ENCODE data around the gene LRRC71.
A peak's percentile ranks its signal among the peaks of the same experiment; 100 is the strongest.

Gene LRRC71

GRCh38 chr1:156920233-156921052 is at the start of gene LRRC71:
Gene LRRC71 (plus strand): TSS chr1:156920632. CDS start chr1:156920804, 172 bp downstream.
- DNase-seq (ENCODE audit: low spot score), result peak; percentile 42

- DNase-seq (ENCODE audit: low spot score), result no peak
Observed at GRCh38 chr1:156873659-156874058, 46.8 kb upstream of the LRRC71 start.

DNA sequence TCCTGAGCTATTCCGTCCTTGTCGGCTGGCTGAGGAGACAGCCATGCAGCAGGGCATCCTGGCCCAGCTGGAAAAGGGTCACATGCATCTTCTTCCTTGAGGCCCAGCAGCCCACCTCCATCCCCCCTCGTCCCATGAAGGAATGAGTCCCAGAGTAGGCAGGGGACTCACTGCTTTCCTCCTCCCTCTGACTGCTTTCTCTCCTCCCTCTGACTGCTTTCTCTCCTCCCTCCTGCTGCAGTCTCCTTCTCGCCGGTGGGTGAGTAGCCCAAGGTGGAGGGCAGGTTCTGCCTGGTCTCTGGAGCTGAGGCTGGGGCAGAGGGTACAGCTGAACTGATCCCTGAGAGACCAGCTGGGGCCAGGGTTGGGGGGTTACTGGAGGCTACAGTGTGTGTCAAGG is 46.3 kb upstream of the LRRC71 start:
- no peak for DNase-seq (ENCODE audit: low spot score)

DNA sequence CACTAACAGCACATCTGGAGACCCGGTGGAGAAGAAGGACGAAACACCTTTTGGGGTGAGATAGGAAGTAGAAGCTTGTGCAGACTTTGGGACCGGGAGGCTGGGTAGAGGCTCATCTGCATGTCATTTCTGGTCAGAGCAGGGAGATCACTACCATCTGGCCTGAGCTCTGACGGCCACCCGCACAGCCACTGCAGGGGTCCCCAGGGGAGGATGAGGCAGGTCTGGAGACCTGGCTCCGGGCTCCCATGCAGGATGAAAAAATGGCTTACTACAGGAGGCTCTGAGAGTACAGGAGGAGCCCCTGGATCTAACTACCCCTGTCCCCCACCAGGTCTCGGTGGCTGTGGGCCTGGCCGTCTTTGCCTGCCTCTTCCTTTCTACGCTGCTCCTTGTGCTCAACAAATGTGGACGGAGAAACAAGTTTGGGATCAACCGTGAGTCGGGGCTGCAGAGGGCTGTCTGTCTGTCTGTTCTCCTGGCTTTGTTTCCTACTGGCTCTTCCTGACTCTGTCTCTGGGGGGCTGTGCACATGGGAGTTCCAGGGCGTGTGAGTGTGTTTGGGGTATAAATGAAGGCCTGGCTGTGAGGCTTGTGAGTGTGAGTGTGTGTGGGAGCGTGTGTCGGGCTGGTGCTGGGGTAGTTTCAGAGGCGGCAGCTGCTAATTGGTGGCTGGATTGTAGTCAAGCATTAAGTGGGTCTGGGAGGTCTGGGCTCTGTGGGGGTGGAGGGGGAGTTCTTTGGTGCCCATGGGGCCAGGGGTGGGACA is 45.7 kb upstream of the LRRC71 start:
- no peak for DNase-seq (ENCODE audit: low spot score)

DNA sequence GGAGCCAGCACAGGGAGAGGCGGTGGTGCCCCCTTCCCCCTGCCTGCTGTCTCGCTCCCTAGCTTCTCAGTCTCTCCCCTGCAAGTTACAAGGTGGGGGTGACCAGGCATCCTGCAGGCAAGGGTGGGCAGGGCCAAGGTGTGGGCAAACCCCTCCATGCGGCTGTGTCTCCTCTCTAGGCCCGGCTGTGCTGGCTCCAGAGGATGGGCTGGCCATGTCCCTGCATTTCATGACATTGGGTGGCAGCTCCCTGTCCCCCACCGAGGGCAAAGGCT is 45.2 kb upstream of the LRRC71 start:
- DNase-seq (ENCODE audit: low spot score), result no peak

DNA sequence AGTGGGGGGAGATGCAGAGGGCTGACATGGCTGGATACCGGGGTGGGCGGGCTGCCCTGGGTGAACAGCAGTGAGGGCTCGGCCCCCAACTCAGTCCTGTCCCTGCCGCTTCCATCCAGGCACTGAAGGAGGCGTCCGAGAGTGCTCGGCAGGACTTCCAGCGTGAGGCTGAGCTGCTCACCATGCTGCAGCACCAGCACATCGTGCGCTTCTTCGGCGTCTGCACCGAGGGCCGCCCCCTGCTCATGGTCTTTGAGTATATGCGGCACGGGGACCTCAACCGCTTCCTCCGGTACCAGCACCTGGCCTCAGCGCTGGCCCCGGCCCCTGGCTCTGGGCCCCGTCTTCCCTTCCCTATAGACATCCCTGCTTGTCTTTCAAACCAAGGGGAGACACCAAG is 44.2 kb upstream of the LRRC71 start:
- no peak for DNase-seq (ENCODE audit: low spot score)

GRCh38 chr1:156877433-156878170 is 42.8 kb upstream of the LRRC71 start:
- DNase-seq (ENCODE audit: low spot score), result no peak

GRCh38 chr1:156879876-156880275 is 40.6 kb upstream of the LRRC71 start:
- DNase-seq (ENCODE audit: low spot score), result no peak

DNA sequence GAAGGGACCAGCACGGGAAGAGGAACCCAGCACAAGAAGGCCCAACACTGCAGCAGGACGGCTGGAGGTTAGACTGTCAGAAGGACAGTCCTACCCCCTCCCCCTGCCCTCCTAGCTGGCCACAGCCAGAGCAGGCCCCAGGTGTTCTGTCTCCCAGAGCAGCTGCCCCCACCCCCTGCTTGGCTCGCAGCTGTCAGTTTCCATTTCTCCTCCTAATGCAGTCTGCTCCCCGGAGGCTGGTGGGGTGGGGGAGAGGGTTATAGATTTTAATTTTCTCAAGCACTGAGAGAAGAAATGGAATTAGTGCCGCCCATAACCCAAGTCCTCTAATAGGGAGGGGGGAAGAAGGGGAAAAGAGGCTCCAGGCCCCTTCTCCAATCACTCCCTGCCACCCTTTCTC is 40.0 kb upstream of the LRRC71 start:
- no peak for DNase-seq (ENCODE audit: low spot score)

- no peak for DNase-seq (ENCODE audit: low spot score)
Observed at GRCh38 chr1:156881101-156881500, 39.3 kb upstream of the LRRC71 start.

- no peak for DNase-seq (ENCODE audit: low spot score)
Observed at GRCh38 chr1:156881663-156882062, 38.8 kb upstream of the LRRC71 start.

- DNase-seq (ENCODE audit: low spot score), result no peak
Observed at GRCh38 chr1:156882543-156882942, 37.9 kb upstream of the LRRC71 start.

DNA sequence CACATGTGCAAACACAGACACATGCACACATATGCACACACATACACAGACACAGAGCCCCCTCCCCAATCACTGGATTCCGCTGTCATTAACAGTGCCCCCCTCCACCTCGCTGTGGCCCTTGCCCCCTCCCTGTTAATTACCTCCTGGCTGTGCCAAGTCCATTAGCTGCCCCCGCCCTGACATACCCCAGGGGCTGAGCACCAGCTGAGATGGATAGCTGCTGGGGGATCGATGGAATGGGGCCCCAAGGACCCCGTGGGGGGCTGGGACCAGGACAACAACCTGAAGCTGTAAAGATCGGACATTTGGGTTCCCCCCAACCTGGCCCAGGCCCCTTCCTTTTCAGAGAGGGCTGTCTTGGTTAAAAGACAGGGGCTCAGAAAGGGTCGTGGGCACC is 36.5 kb upstream of the LRRC71 start:
- no peak for DNase-seq (ENCODE audit: low spot score)

- no peak for DNase-seq (ENCODE audit: low spot score)
Observed at GRCh38 chr1:156884560-156885184, 35.8 kb upstream of the LRRC71 start.

DNA sequence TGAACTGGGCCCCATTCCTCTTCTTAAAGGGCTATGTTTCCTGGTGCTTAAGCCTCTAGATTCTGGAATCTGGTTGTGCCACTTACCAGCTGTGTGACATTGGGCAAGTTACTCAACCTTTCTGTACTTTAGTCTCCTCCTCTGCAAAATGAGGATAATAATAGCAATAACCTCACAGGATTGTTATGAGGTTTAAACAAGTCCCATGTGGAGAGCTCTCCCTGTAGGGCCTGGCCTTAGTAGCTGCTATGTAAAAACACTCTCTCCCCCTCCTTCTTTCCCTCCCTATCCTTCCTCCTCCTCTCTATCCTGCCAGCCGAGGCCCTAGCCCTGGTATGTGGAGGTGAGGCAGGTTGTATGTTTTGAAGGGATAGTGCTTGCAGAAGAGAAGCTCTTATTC is 35.1 kb upstream of the LRRC71 start:
- no peak for DNase-seq (ENCODE audit: low spot score)

GRCh38 chr1:156885880-156886355 is 34.5 kb upstream of the LRRC71 start:
- no peak for DNase-seq (ENCODE audit: low spot score)

DNA sequence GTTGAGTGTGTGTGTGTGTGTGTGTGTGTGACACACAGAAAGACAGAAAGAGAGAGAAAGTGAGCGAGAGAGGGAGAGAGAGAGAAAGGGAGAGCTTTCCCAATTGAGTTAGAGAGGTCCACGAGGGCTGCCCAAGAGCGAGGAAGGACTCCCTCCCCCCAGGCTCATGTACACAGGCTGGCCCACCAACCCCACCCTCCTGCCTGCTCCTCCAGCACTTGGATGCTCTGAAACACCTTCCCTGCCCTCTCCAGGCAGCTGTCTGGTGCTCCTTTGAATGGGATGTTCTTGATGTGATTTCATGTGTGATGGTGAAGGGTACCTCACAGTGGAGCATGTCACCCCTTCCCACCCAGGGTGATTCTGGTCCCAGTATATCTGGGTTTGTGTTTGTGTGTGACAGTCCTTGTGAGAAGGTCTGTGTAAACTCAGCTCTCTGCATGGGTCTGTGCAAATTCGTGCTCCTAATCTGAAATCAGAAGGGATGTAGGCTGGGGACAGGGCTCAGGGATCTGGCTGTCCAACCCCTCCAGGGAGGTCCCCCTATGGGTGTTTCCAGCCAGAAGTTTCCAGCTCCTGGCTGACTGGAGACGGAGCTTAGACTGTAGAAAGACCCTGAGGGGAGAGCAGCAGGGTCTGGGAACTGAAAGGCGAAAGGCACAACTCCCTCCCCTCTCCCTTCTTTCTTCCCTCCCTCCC is 33.7 kb upstream of the LRRC71 start:
- DNase-seq (ENCODE audit: low spot score), result no peak

- no peak for DNase-seq (ENCODE audit: low spot score)
Observed at GRCh38 chr1:156887317-156887716, 33.1 kb upstream of the LRRC71 start.

GRCh38 chr1:156887734-156888133 is 32.7 kb upstream of the LRRC71 start:
- no peak for DNase-seq (ENCODE audit: low spot score)

GRCh38 chr1:156889802-156890580 is 30.4 kb upstream of the LRRC71 start:
- peak; percentile 62 for DNase-seq (ENCODE audit: low spot score)
